MM.1S (cell line): ENCODE results near the gene NCBP1.

Source experiments
- DNase-seq: peaks from one replicate; pipeline ENCODE4 v3.0.0-alpha.2; 2015
- H2AFZ ChIP-seq: fragments of 300-600 bp; sonication (generic); 2 replicates; pipeline ENCODE4 v1.6.0; 2016; ENCODE audit warnings: antibody characterized with exemption, low read length
- H3F3A ChIP-seq: fragments of 300-600 bp; sonication (generic); 2 replicates; pipeline ENCODE4 v1.6.1; 2016; ENCODE audit warnings: mild to moderate bottlenecking, antibody characterized with exemption, low read length, moderate library complexity, mixed read lengths; ENCODE audit not compliant: insufficient read depth
- H3K27ac ChIP-seq: fragments of 300-600 bp; sonication (generic); 2 replicates; pipeline ENCODE4 v1.5.1; 2016; ENCODE audit warnings: mild to moderate bottlenecking, low read length
- H3K27me3 ChIP-seq: fragments of 300-600 bp; sonication (generic); replicated peaks from 2 replicates; pipeline ENCODE4 v1.6.0; 2016; ENCODE audit warnings: low read length; ENCODE audit not compliant: insufficient read depth
- H3K36me3 ChIP-seq: fragments of 300-600 bp; sonication (generic); replicated peaks from 2 replicates; pipeline ENCODE4 v1.6.1; 2016; ENCODE audit warnings: mild to moderate bottlenecking, low read length, mixed read lengths; ENCODE audit not compliant: insufficient read depth
- H3K4me1 ChIP-seq: fragments of 300-600 bp; sonication (generic); 2 replicates; pipeline ENCODE4 v1.6.1; 2016; ENCODE audit warnings: low read length, mixed read lengths
- H3K4me2 ChIP-seq: fragments of 300-600 bp; sonication (generic); 2 replicates; pipeline ENCODE4 v1.6.0; 2016; ENCODE audit warnings: low read depth, low read length
- H3K4me3 ChIP-seq: fragments of 300-600 bp; sonication (generic); 2 replicates; pipeline ENCODE4 v1.5.1; 2016; ENCODE audit warnings: low read length, mixed read lengths
- H3K79me2 ChIP-seq: fragments of 300-600 bp; sonication (generic); 2 replicates; pipeline ENCODE4 v1.6.1; 2016; ENCODE audit warnings: mixed run types, low read length, mixed read lengths
- H3K9ac ChIP-seq: fragments of 300-600 bp; sonication (generic); 2 replicates; pipeline ENCODE4 v1.6.1; 2016; ENCODE audit warnings: low read length, mixed read lengths
- H3K9me2 ChIP-seq: fragments of 300-600 bp; sonication (generic); replicated peaks from 2 replicates; pipeline ENCODE4 v1.6.1; 2016; ENCODE audit warnings: mild to moderate bottlenecking, low read length, mixed read lengths; ENCODE audit not compliant: insufficient read depth
- H3K9me3 ChIP-seq: fragments of 300-600 bp; sonication (generic); replicated peaks from 2 replicates; pipeline ENCODE4 v1.6.1; 2016; ENCODE audit warnings: mild to moderate bottlenecking, low read length, mixed read lengths; ENCODE audit not compliant: insufficient read depth
- H4K20me1 ChIP-seq: fragments of 300-600 bp; sonication (generic); 2 replicates; pipeline ENCODE4 v1.6.1; 2016; ENCODE audit warnings: mild to moderate bottlenecking, low read length, moderate library complexity, mixed read lengths; ENCODE audit not compliant: insufficient read depth
- EZH2 ChIP-seq: fragments of 300-600 bp; sonication (generic); optimal IDR thresholded peaks from 2 replicates; pipeline ENCODE3; 2017; ENCODE audit warnings: low read depth, mild to moderate bottlenecking, antibody characterized with exemption, low read length, mixed read lengths
- EZH2phosphoT487 ChIP-seq: fragments of 300-600 bp; sonication (generic); IDR thresholded peaks from 2 replicates; pipeline ENCODE4 v1.6.1; 2018; ENCODE audit warnings: antibody characterized with exemption, low read length
- TF ChIP-seq, protein P1 (sequence below): fragments of 300-600 bp; sonication (generic); IDR thresholded peaks from 2 replicates; pipeline ENCODE4 v1.5.1; 2016; ENCODE audit warnings: antibody characterized with exemption, low read length, mixed read lengths

The NCBP1 gene

DNA sequence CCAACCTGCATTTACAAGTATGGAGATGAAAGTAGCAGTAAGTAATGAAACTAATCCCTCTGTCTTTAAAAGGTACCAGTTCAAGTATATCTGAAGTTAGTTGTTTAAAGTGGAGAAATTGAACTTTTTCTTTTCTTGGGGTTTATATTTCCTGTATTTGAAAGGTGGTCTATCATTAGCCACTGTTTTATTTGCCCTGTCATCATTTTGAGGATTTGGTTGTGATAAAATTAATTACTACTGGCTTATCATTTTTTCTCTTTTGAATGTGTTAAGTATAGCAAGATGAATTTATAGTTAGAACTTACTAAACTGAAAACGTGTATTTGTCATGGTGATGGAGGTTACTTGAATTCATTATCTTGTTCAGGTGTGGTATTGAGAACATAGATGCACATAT lies 25.1 kb downstream of the NCBP1 start:
- TF ChIP-seq, protein P1, sequence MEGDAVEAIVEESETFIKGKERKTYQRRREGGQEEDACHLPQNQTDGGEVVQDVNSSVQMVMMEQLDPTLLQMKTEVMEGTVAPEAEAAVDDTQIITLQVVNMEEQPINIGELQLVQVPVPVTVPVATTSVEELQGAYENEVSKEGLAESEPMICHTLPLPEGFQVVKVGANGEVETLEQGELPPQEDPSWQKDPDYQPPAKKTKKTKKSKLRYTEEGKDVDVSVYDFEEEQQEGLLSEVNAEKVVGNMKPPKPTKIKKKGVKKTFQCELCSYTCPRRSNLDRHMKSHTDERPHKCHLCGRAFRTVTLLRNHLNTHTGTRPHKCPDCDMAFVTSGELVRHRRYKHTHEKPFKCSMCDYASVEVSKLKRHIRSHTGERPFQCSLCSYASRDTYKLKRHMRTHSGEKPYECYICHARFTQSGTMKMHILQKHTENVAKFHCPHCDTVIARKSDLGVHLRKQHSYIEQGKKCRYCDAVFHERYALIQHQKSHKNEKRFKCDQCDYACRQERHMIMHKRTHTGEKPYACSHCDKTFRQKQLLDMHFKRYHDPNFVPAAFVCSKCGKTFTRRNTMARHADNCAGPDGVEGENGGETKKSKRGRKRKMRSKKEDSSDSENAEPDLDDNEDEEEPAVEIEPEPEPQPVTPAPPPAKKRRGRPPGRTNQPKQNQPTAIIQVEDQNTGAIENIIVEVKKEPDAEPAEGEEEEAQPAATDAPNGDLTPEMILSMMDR = no peak
- TF ChIP-seq EZH2phosphoT487 (no peak), EZH2 (no peak)
- H3K9me3 ChIP-seq = no peaks in the 10 kb centered on the region
- no peak for DNase-seq
- peaks cover 30% of the 10 kb centered on the region for H3K36me3 ChIP-seq
- no peaks in the 10 kb centered on the region for H3K27me3 ChIP-seq
- H3K9ac ChIP-seq = no peak overlapping the region
- no peaks in the 10 kb centered on the region for H3K4me1 ChIP-seq
- H3K27ac ChIP-seq = no peak overlapping the region
- H4K20me1 ChIP-seq = no peaks in the 10 kb centered on the region
- H2AFZ ChIP-seq = no peak overlapping the region
- no peak overlapping the region for H3K4me3 ChIP-seq
- no peaks in the 10 kb centered on the region for H3K79me2 ChIP-seq
- H3K9me2 ChIP-seq = no peaks in the 10 kb centered on the region
- no peak overlapping the region for H3K4me2 ChIP-seq
- H3F3A ChIP-seq = no peaks in the 10 kb centered on the region

DNA sequence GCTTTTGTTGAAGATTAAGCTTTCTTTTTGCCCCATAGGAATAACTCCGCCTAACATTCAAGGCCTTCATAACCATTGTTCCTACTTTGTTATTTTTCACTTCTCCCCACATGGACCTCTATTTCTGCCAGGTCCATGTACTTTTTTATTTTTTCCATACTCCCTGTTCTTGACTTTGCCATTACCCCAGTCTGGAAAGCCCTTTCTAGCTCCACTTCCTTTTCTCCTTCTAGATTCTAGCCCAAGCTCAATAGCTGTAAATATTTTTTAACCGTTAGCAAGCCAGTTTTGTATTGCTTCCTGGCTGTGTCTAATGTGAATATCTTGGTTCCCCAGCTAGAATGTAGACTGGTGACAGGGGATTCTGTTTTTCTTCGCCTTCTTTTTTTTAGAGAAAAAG lies 26.1 kb downstream of the NCBP1 start:
- Histone ChIP-seq H3K9me3 (no peaks in the 10 kb centered on the region), H3K4me1 (no peaks in the 10 kb centered on the region), H3K9ac (no peak overlapping the region), H4K20me1 (no peaks in the 10 kb centered on the region), H3K27me3 (no peaks in the 10 kb centered on the region), H3K79me2 (0 out of 2 replicates have a peak, but pooled peaks cover 5% of the 10 kb centered on the region), H3K4me2 (no peak overlapping the region), H3K36me3 (peaks cover 26% of the 10 kb centered on the region), H3K27ac (no peak overlapping the region), H2AFZ (no peak overlapping the region), H3F3A (no peaks in the 10 kb centered on the region), H3K9me2 (no peaks in the 10 kb centered on the region), H3K4me3 (no peak overlapping the region)
- TF ChIP-seq EZH2 (no peak), EZH2phosphoT487 (no peak)
- TF ChIP-seq, protein P1 = no peak
- DNase-seq = no peak

DNA sequence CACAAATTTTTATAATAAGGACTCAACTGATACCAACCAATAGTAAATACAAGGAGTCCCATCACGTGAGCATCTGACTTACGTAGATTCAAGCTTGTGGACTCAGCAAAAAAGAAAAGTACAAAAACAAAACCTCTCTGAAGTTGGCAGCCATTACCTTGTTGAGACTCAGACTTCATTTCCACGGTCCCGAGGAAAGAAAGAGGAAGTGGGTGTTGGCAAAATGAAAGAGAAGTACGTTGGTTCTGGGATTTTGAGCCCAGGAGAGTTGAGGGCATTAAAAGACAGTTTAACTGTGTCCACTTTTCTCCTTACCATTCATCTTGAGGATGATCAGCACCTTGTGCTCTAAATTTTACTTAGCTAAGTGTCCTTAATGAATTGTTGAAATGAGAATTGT lies 26.7 kb downstream of the NCBP1 start:
- no peak overlapping the region for H3K4me3 ChIP-seq
- no peaks in the 10 kb centered on the region for H3K4me1 ChIP-seq
- peaks cover 24% of the 10 kb centered on the region for H3K36me3 ChIP-seq
- no peaks in the 10 kb centered on the region for H3K9me2 ChIP-seq
- no peaks in the 10 kb centered on the region for H3K9me3 ChIP-seq
- H3K9ac ChIP-seq = no peak overlapping the region
- 0 out of 2 replicates have a peak, but pooled peaks cover 5% of the 10 kb centered on the region for H3K79me2 ChIP-seq
- no peak overlapping the region for H3K4me2 ChIP-seq
- H3K27ac ChIP-seq = no peak overlapping the region
- no peaks in the 10 kb centered on the region for H3K27me3 ChIP-seq
- no peaks in the 10 kb centered on the region for H3F3A ChIP-seq
- no peak overlapping the region for H2AFZ ChIP-seq
- H4K20me1 ChIP-seq = no peaks in the 10 kb centered on the region
- no peak for TF ChIP-seq EZH2phosphoT487
- TF ChIP-seq, protein P1 = no peak
- TF ChIP-seq EZH2 = no peak
- no peak for DNase-seq

DNA sequence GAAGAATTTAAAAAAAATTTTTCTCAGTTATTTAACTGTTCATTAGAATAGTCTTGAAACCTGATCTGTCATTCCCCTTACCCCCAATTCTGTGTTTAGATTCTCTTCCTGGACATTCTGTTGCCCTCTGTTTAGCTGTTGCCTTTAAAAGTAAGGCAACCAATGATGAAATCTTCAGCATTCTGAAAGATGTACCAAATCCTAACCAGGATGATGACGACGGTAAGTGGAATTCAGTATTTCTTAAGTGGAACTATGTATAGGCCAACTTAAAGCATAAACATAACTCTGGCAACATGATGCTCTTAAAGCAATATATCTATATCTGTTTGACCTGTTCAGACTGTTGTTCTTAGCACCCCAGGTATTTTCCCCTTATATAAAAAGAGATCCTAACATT lies 27.2 kb downstream of the NCBP1 start:
- Histone ChIP-seq H3K9me3 (no peaks in the 10 kb centered on the region), H3K79me2 (0 out of 2 replicates have a peak, but pooled peaks cover 5% of the 10 kb centered on the region), H3K27ac (no peak overlapping the region), H3K4me1 (no peaks in the 10 kb centered on the region), H3K27me3 (no peaks in the 10 kb centered on the region), H3K4me3 (no peak overlapping the region), H2AFZ (no peak overlapping the region), H3K9ac (no peak overlapping the region), H3F3A (no peaks in the 10 kb centered on the region), H4K20me1 (no peaks in the 10 kb centered on the region), H3K4me2 (no peak overlapping the region), H3K9me2 (no peaks in the 10 kb centered on the region), H3K36me3 (peaks cover 22% of the 10 kb centered on the region)
- DNase-seq = no peak
- TF ChIP-seq, protein P1 = no peak
- TF ChIP-seq EZH2phosphoT487 (no peak), EZH2 (no peak)
